Limb (tissue), 2 donors: ENCODE measurements around the gene TRIM38.
"Not testable (repeated sequence)": the region's sequence is repeated elsewhere in the genome, so short reads cannot be mapped to it uniquely, and the experiment has no call there.

Experiments
- DNase-seq, 2 donors: peaks; one replicate each; pipeline ENCODE4 v3.0.0-alpha.2; 2016; ENCODE audit errors: extremely low spot score in 2 of 2

Gene TRIM38

GRCh38 chr6:25942561-25943147 lies 19.9 kb upstream of the TRIM38 start:
- DNase-seq: no peak

- DNase-seq: no peak
Measured at GRCh38 chr6:25943887-25944286, 18.7 kb upstream of the TRIM38 start.

- no peak for DNase-seq
Measured at GRCh38 chr6:25944688-25945574, 17.7 kb upstream of the TRIM38 start.

- DNase-seq: not testable (repeated sequence)
Measured at GRCh38 chr6:25945738-25946137, 16.9 kb upstream of the TRIM38 start.

- DNase-seq: no peak
Measured at GRCh38 chr6:25946631-25947030, 16.0 kb upstream of the TRIM38 start.

- DNase-seq: not testable (repeated sequence)
Measured at GRCh38 chr6:25947492-25947891, 15.1 kb upstream of the TRIM38 start.

- no peak for DNase-seq
Measured at GRCh38 chr6:25949695-25950094, 12.9 kb upstream of the TRIM38 start.

- DNase-seq: no peak
Measured at GRCh38 chr6:25950297-25950696, 12.3 kb upstream of the TRIM38 start.

GRCh38 chr6:25951296-25952032 lies 11.1 kb upstream of the TRIM38 start:
- DNase-seq: no peak

GRCh38 chr6:25952535-25952934 lies 10.1 kb upstream of the TRIM38 start:
- DNase-seq: no peak

GRCh38 chr6:25953733-25954132 lies 8.9 kb upstream of the TRIM38 start:
- DNase-seq: no peak

- DNase-seq: no peak
Measured at GRCh38 chr6:25954756-25955155, 7.8 kb upstream of the TRIM38 start.

- DNase-seq: no peak
Measured at GRCh38 chr6:25956226-25956625, 6.4 kb upstream of the TRIM38 start.

- DNase-seq: no peak
Measured at GRCh38 chr6:25958700-25959162, 3.9 kb upstream of the TRIM38 start.

GRCh38 chr6:25959890-25960536 lies 2.6 kb upstream of the TRIM38 start:
- DNase-seq: no peak

- DNase-seq: no peak
Measured at GRCh38 chr6:25960734-25961133, 1.9 kb upstream of the TRIM38 start.

GRCh38 chr6:25961619-25962148 lies 918 bp upstream of the TRIM38 start:
- no peak for DNase-seq

- no peak for DNase-seq
Measured at GRCh38 chr6:25963426-25964123, 973 bp downstream of the TRIM38 start.

- no peak for DNase-seq
Measured at GRCh38 chr6:25965058-25965457, 2.5 kb downstream of the TRIM38 start.

- no peak for DNase-seq
Measured at GRCh38 chr6:25966711-25967110, 4.1 kb downstream of the TRIM38 start.

- no peak for DNase-seq
Measured at GRCh38 chr6:25968769-25969168, 6.2 kb downstream of the TRIM38 start.
